Cardiac muscle cell (in vitro differentiated cells and primary cell): ENCODE measurements around the gene CYP2J2. TPM values are rescaled to one million over a fixed set of nuclear protein-coding genes. Genes with fewer than 3 reads are reported as not detected.

Source experiments
- DNase-seq, 2 donors: peaks; one replicate each; pipeline versions ENCODE4 v3.0.0 to v3.0.0-alpha.2; 2010 to 2017; ENCODE audit warnings: low read depth in 1 of 2, low spot score in 1 of 2
- H3K27ac ChIP-seq: fragments of 200-600 bp; sonication (generic); 2 replicates; pipeline ENCODE4 v1.5.1; 2016
- H3K27me3 ChIP-seq: fragments of 200-600 bp; sonication (generic); 2 replicates; pipeline ENCODE4 v1.6.0; 2016; ENCODE audit warnings: control low read depth
- H3K36me3 ChIP-seq: fragments of 200-600 bp; sonication (generic); 2 replicates; pipeline ENCODE4 v1.5.1; 2016; ENCODE audit warnings: control low read depth
- H3K4me1 ChIP-seq: fragments of 200-600 bp; sonication (generic); 2 replicates; pipeline ENCODE4 v1.8.1; 2017; ENCODE audit warnings: low read depth, mild to moderate bottlenecking, mixed run types
- H3K4me3 ChIP-seq: fragments of 200-600 bp; sonication (generic); 2 replicates; pipeline ENCODE4 v1.5.1; 2016; ENCODE audit warnings: mild to moderate bottlenecking
- H3K9me3 ChIP-seq: fragments of 200-600 bp; sonication (generic); 2 replicates; pipeline ENCODE4 v1.5.1; 2017; ENCODE audit warnings: low read depth, mild to moderate bottlenecking, control low read depth
- CTCF ChIP-seq: IDR thresholded peaks from 2 replicates; pipeline ENCODE4 v1.5.1; 2012; ENCODE audit warnings: low read depth, mild to moderate bottlenecking, low read length
- polyA plus RNA-seq: library from polyadenylated mRNA; unstranded; fragments of >200 nt; fragmentation: Nextera tagmentation; extraction: Ambion mirVana; gene quantifications from 2 replicates; pipeline ENCODE4 v1.2.1, GENCODE V29; 2016
- total RNA-seq: library from RNA; depleted of rRNA; stranded (reverse); fragments of >200 nt; gene quantifications from 2 replicates; pipeline ENCODE4 v1.2.3, GENCODE V29; 2016

The CYP2J2 gene
- total and polyA plus RNA-seq, 2 experiments from 2014 or later, result 3.4 to 7.6 TPM

DNA sequence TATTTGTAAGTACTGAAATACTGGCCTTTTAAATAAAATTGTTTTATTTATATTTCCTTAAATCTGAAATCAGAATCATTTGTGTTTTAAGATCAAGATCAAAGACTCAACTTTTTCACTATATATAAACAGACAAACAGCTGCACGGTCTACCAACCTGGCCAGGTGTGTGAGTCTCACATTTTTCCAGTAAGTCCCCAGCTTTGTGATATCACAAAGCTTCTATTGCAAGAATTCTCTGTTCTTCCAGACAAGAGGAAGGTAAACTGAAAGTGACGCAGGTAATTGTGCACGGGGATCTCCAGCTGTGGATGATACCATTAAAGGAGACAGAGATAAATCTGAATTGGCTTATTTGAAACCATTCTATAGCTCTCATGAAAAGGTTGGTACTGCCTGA is 41.2 kb upstream of the CYP2J2 start:
- Histone ChIP-seq H3K27me3 (no peaks in the 10 kb centered on the region), H3K36me3 (no peaks in the 10 kb centered on the region), H3K9me3 (no peaks in the 10 kb centered on the region), H3K4me3 (no peak overlapping the region), H3K4me1 (peaks cover 19% of the 10 kb centered on the region), H3K27ac (no peak overlapping the region)
- no peak for TF ChIP-seq CTCF
- DNase-seq, result no peak

GRCh38 chr1:59967141-59967697 is 40.6 kb upstream of the CYP2J2 start:
- peak; percentile 12 to 43 for DNase-seq
- H3K27ac ChIP-seq, result peak overlapping the region; percentile 77
- H3K9me3 ChIP-seq, result no peaks in the 10 kb centered on the region
- TF ChIP-seq CTCF, result no peak
- no peaks in the 10 kb centered on the region for H3K36me3 ChIP-seq
- no peak overlapping the region for H3K4me3 ChIP-seq
- H3K27me3 ChIP-seq, result no peaks in the 10 kb centered on the region
- H3K4me1 ChIP-seq, result peaks cover 19% of the 10 kb centered on the region

GRCh38 chr1:59952065-59952464 is 25.5 kb upstream of the CYP2J2 start:
- Histone ChIP-seq H3K4me3 (no peak overlapping the region), H3K27me3 (no peaks in the 10 kb centered on the region), H3K36me3 (no peaks in the 10 kb centered on the region), H3K4me1 (peaks cover 6% of the 10 kb centered on the region), H3K27ac (no peak overlapping the region), H3K9me3 (no peaks in the 10 kb centered on the region)
- no peak for DNase-seq
- no peak for TF ChIP-seq CTCF

- H3K27me3 ChIP-seq, result no peaks in the 10 kb centered on the region
- no peak for DNase-seq
- no peak overlapping the region for H3K27ac ChIP-seq
- TF ChIP-seq CTCF, result no peak
- no peaks in the 10 kb centered on the region for H3K36me3 ChIP-seq
- H3K4me3 ChIP-seq, result no peak overlapping the region
- peaks cover 9% of the 10 kb centered on the region for H3K4me1 ChIP-seq
- no peaks in the 10 kb centered on the region for H3K9me3 ChIP-seq
These were observed 23.1 kb upstream of the CYP2J2 start for GRCh38 chr1:59949648-59950047.

- DNase-seq, result no peak
These were observed 22.4 kb upstream of the CYP2J2 start for GRCh38 chr1:59948990-59949389.

More at GRCh38 chr1:59948990-59949389, 22.4 kb upstream of the CYP2J2 start:
- no peaks in the 10 kb centered on the region for H3K36me3 ChIP-seq
- no peaks in the 10 kb centered on the region for H3K27me3 ChIP-seq
- H3K27ac ChIP-seq, result no peak overlapping the region
- H3K4me3 ChIP-seq, result no peak overlapping the region
- no peak for TF ChIP-seq CTCF
- peaks cover 12% of the 10 kb centered on the region for H3K4me1 ChIP-seq
- H3K9me3 ChIP-seq, result no peaks in the 10 kb centered on the region
